Parathyroid adenoma (tissue), 2 donors: Measurements from ENCODE around the gene LY6G6D.

Experiments used
- H2AFZ ChIP-seq: fragments of 300-600 bp; sonication (generic); one replicate; pipeline ENCODE4 v1.7.0; 2017; ENCODE audit warnings: antibody characterized with exemption, mild to moderate bottlenecking
- H3K27ac ChIP-seq: fragments of 300-600 bp; sonication (generic); one replicate; pipeline ENCODE4 v1.7.0; 2017
- H3K27me3 ChIP-seq: fragments of 300-600 bp; sonication (generic); one replicate; pipeline ENCODE4 v1.7.0; 2017; ENCODE audit warnings: low read length; ENCODE audit not compliant: control insufficient read depth, insufficient read depth
- H3K36me3 ChIP-seq: fragments of 300-600 bp; sonication (generic); one replicate; pipeline ENCODE4 v1.7.0; 2017; ENCODE audit warnings: low read length; ENCODE audit not compliant: control insufficient read depth, insufficient read depth
- H3K4me1 ChIP-seq: fragments of 300-600 bp; sonication (generic); one replicate; pipeline ENCODE4 v1.7.0; 2017; ENCODE audit warnings: control low read depth
- H3K4me2 ChIP-seq: fragments of 300-600 bp; sonication (generic); one replicate; pipeline ENCODE4 v1.7.0; 2017; ENCODE audit warnings: low read length
- H3K4me3 ChIP-seq: fragments of 300-600 bp; sonication (generic); one replicate; pipeline ENCODE4 v1.7.0; 2017; ENCODE audit warnings: low read depth, low read length
- H3K79me2 ChIP-seq: fragments of 300-600 bp; sonication (generic); one replicate; pipeline ENCODE4 v1.7.0; 2017; ENCODE audit warnings: control low read depth
- H3K9ac ChIP-seq: fragments of 300-600 bp; sonication (generic); one replicate; pipeline ENCODE4 v1.7.0; 2017; ENCODE audit warnings: mild to moderate bottlenecking
- H3K9me3 ChIP-seq: fragments of 300-600 bp; sonication (generic); one replicate; pipeline ENCODE4 v1.7.0; 2017; ENCODE audit warnings: low read length; ENCODE audit not compliant: control insufficient read depth
- TF ChIP-seq, protein P1 (sequence below): fragments of 300-600 bp; sonication (generic); IDR thresholded peaks from one replicate; pipeline ENCODE4 v1.7.0; 2017; ENCODE audit warnings: antibody characterized with exemption, mild to moderate bottlenecking
- donor health status: primary hyperparathyroidism.

Gene LY6G6D

DNA sequence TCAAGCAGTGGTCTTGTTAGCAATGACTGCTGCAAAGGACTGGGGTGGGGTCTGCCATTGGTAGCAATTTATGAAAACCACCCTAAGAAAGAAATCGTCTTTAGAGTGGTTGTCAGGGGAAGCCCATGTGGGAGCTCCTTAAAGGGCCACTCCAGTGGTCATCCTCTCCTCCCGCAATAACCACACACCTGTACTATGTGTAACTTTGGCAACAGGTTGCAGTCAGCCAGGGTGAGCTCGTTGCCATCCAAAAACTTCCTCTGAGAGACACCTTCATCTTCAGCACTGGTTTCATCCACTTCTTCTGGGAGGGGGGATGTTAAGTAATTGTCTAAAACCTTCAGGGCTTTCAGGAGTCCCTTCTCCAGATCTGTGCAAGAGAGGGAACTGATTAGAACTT lies 16.9 kb downstream of the LY6G6D start:
- Histone ChIP-seq H3K4me3 (no peak overlapping the region), H2AFZ (no peak overlapping the region), H3K27ac (no peak overlapping the region), H3K27me3 (no peaks in the 10 kb centered on the region), H3K4me2 (no peak overlapping the region), H3K9ac (no peak overlapping the region), H3K9me3 (no peaks in the 10 kb centered on the region), H3K79me2 (no peaks in the 10 kb centered on the region), H3K36me3 (no peaks in the 10 kb centered on the region), H3K4me1 (peaks cover 5% of the 10 kb centered on the region)
- TF ChIP-seq, protein P1, sequence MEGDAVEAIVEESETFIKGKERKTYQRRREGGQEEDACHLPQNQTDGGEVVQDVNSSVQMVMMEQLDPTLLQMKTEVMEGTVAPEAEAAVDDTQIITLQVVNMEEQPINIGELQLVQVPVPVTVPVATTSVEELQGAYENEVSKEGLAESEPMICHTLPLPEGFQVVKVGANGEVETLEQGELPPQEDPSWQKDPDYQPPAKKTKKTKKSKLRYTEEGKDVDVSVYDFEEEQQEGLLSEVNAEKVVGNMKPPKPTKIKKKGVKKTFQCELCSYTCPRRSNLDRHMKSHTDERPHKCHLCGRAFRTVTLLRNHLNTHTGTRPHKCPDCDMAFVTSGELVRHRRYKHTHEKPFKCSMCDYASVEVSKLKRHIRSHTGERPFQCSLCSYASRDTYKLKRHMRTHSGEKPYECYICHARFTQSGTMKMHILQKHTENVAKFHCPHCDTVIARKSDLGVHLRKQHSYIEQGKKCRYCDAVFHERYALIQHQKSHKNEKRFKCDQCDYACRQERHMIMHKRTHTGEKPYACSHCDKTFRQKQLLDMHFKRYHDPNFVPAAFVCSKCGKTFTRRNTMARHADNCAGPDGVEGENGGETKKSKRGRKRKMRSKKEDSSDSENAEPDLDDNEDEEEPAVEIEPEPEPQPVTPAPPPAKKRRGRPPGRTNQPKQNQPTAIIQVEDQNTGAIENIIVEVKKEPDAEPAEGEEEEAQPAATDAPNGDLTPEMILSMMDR = no peak

DNA sequence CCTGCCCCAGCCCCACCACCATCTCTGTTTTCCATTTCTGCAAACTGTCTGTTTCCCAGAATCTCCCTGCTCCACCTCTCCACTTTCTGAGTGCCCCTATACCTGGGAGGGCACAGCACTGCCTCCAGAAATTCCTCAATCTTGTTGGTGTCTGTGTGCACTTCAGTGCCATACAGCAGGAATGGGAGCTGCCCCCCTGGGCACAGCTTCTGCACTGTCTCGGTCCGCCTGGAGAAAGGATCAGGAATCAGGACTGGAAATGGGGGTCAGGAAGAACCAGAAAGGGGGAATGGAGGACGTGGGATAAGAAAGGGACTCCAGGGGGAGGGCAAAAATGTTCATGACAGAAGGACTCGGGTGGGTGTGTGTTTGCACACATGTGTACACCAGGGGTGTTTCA lies 18.6 kb downstream of the LY6G6D start:
- Histone ChIP-seq H3K4me1 (peaks cover 5% of the 10 kb centered on the region), H3K36me3 (no peaks in the 10 kb centered on the region), H2AFZ (no peak overlapping the region), H3K79me2 (no peaks in the 10 kb centered on the region), H3K4me3 (no peak overlapping the region), H3K9me3 (no peaks in the 10 kb centered on the region), H3K4me2 (no peak overlapping the region), H3K27me3 (no peaks in the 10 kb centered on the region), H3K27ac (no peak overlapping the region), H3K9ac (no peak overlapping the region)
- TF ChIP-seq, protein P1 = no peak

DNA sequence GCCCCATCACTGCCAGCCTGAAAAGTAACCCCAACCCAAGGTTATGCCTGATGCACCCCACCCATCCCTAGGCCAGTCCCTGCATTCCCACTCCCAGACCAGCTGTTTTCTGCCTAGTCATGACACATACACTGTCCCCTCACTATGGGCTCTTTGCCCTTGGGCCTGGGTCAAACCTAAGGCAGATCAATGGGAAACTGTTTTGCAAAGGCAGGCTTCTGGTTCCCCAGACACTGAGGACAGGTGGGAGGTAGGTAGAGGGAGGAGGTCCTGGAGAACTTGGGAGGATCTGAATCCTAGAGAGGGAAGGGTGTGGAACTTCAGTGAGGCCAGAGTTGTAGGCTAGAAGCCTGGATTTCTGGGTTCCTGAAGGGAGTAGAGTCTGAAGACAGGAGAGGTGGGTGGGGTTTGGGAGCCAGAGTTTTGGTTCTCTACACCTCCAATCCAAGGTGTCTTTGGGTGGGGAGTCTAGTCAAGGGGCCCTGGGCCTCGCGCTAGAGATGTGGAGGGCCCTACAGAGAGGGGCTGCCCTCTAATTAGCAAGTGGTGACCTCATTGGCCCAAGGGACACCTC lies 19.2 kb downstream of the LY6G6D start:
- Histone ChIP-seq H3K4me1 (peaks cover 8% of the 10 kb centered on the region), H3K36me3 (no peaks in the 10 kb centered on the region), H3K79me2 (no peaks in the 10 kb centered on the region), H3K27ac (peak overlapping the region; percentile 84), H3K4me3 (peak overlapping the region; percentile 99), H3K9me3 (no peaks in the 10 kb centered on the region), H3K4me2 (peak overlapping the region; percentile 95), H2AFZ (no peak overlapping the region), H3K9ac (no peak overlapping the region), H3K27me3 (no peaks in the 10 kb centered on the region)
- TF ChIP-seq, protein P1 = no peak

DNA sequence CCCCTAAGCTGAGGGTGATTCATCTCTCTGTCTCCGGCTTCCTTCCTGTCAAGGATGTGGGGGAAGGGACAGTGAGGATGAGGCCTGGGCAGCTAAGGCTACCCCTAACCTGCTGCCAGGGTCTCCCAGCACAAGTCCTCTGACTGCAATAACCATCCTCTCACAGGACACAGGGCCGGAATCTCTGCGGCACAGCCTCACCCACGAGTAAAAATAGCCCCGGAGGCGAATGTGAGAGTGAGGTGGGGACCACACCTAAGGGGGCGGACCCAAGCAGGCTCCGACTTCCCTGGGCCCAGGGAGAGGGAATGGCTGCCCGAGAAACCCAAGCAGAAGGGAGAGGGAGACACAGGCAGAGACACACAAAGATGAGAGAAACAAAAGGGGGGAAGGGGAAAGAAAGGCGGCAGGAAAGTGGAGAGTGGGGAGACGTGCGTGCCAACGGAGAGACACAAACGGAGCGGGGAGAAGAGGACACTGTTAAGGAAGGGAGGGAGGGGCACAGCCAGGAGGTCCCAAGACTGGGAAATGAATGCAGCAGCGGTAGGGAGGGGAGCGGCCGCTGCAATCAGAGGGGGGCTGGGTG lies 19.8 kb downstream of the LY6G6D start:
- H3K9ac ChIP-seq = no peak overlapping the region
- no peaks in the 10 kb centered on the region for H3K79me2 ChIP-seq
- no peaks in the 10 kb centered on the region for H3K27me3 ChIP-seq
- TF ChIP-seq, protein P1 = no peak
- peak overlapping the region; percentile 84 for H3K27ac ChIP-seq
- H3K4me2 ChIP-seq = peak overlapping the region; percentile 95
- H3K4me1 ChIP-seq = peaks cover 9% of the 10 kb centered on the region
- H3K4me3 ChIP-seq = peak overlapping the region; percentile 99
- H3K9me3 ChIP-seq = no peaks in the 10 kb centered on the region
- H3K36me3 ChIP-seq = no peaks in the 10 kb centered on the region
- H2AFZ ChIP-seq = peak overlapping the region; percentile 29
